HG03095 (cell line): ENCODE results near the gene DPYD.

Experiments used
- ATAC-seq: cut with Tn5 transposase; IDR thresholded peaks from one replicate; pipeline ENCODE4 v1.9.1; 2021; ENCODE audit warnings: moderate library complexity; ENCODE audit not compliant: unreplicated experiment

DPYD gene

DNA sequence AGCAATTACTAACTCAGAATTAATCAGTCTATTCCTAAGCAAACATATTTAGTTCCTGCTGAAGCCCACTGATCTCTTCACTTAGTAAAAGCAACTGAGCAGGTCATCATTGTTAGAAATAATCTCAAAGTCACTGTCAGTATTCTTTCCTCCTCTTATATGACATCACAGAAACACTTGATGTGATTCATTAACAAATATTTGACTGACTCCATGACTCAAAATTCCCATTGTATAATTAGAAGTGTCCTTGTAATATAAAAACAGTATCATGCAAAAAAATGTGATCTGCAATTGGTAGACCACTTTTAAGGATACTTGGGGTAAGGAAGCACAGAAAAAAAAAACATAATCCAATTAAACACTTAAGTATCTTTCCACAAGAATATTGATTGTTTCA, 194.4 kb downstream of the DPYD start:
- ATAC-seq = no peak

DNA sequence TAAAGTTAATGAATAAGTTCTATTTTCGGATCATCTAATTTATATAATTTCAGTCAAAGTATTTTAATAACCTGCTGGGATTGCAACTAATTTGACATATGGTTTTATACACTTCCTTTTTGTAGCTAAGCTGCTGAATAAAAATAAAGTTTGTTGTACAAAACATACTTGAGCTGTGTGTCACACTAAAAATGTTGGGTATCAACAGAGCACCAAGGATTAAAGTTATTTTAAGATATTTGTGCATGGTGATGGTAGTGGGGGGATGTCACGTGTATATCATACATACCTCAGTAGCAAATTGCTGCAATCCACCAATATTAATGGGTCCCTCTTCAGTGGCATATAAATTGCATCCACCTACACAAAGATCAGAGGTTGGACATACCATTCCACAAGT, 199.6 kb downstream of the DPYD start:
- no peak for ATAC-seq

DNA sequence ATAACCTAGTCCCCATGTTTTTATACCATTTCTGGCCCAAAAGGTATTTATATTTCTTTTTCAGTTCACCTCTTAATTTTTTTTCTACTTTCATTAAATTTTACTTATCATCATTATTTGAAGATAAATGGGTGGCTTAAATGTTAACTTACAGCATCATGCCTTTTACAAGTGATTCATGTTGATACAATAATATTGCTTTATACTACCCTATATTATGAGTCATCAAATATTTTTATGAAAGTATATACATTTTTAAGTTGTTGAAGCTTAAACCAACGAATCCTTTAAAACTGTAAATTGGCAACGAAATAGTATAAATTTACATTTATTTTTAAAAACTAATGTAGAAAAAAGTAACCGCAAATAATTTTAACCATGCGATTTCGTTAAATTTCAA, 207.9 kb downstream of the DPYD start:
- no peak for ATAC-seq

DNA sequence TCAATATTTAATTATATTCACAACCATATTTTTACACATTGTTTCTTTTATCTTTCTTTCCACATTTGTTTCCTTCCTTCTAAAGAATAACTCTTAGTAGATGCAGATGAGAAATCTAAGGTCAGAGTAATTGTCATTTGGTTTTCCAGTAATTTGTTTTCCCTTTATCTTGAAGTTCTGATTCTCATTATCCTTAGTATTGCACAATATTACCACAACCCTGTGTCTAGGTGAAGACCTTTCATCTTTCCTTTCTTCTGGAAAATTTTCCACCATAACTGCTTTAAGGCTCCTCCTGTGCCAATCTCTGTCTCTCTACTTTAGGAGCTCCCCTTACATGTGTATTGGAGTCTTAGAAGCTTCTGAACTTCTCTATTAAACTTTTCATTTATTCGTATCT, 209.0 kb downstream of the DPYD start:
- no peak for ATAC-seq

DNA sequence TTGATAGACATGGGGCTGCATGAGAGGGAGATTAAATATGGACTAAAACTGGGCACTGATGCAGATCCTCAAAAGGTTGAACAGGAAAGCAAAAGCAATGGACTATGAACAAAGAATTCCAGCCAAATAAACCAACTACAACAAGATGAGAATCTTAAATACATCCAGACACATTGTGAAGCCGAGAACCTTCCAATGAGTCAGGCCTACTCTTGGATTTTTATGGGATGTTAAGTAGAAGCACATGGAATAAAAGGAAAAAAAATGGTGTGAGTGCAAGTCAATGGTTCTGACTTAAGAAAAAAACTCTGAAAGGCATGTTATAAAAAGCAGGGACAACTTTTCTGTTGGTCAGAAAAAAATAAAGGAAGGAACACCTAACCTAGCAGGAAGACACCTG, 227.2 kb downstream of the DPYD start:
- no peak for ATAC-seq

DNA sequence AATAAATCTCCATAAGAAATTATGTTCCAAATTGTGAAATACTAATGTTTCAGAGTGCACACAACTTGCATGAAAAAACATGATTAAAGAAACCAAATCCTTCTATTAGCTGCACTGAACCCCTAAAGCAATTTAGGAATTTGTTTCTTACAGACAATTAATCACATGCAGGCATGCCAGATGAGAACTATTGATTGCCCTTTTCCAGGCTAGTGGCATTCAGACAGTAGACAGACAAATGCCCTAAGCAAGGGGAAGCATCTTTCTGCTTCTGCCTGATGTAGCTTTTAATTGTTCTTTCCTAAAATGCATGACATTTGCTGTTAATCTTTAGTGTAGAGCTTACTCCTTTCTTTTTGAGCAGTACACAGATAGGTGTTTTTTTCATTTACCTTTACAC, 229.5 kb downstream of the DPYD start:
- no peak for ATAC-seq

DNA sequence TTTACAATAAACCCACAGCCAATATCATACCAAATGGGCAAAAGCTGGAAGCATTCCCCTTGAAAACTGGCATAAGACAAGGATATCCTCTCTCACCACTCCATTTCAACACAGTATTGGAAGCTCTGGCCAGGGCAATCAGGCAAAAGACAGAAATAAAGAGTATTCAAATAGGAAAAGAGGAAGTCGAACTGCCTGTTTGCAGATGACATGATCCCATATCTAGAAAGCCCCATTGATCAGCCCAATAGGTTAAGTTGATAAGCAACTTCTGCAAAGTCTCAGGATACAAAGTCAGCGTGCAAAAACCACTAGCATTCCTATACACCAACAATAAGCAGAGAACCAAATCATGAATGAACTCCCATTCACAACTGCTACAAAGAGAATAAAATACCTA, 235.5 kb downstream of the DPYD start:
- no peak for ATAC-seq

DNA sequence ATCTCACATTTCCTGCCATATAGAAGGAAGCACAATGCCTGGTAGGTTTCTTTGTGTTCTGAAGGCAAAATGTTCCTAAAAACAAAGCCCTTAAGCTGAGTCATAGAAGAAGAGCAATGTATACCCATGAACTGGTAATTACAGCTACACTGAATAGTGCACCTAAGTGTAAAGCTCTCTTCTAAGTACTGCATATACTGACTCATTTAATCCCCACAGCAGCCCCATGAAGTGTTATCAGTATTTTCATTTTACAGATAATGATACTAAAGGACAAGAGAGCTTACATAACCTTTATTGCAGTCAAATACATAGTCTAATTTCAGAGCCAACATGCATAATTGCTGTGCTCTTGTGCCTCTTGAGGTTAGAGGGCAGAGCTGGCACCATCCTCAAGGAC, 239.9 kb downstream of the DPYD start:
- no peak for ATAC-seq

DNA sequence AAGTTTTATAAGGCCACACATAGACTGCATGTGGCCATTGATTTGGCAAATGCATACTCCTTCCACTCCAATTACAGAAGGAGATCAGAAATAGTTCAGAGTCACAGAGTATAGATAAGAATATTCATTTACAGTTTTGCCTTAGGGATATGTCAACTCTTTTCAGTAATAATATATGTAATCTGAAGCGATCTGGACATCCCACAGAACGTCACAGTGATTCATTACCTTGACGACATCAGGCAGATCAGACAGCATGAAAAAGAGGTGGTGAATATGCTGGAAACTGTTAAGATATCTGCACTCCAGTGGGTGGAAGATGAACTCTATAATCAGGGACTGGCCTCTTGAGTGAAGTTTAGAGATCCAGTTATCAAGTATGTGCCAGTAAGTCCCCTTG, 240.4 kb downstream of the DPYD start:
- ATAC-seq = no peak

DNA sequence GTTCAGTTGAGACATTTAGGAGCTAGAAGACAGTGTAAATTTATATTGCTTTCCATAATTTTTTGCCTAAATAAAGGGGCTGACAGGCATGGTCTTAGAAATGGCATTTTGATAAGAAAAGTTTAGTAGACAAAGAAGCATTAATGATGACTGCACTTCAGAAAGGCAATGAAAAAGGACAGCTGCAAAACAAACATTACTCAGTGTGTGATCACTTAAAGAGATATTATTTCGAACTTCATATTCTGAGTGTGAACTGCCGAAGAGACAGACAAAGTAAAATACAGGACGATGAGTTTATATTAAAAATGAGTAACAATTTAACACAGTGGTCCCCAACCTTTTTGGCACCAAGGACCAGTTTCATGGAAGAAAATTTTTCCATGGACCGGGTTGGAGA, 243.1 kb downstream of the DPYD start:
- ATAC-seq = no peak

DNA sequence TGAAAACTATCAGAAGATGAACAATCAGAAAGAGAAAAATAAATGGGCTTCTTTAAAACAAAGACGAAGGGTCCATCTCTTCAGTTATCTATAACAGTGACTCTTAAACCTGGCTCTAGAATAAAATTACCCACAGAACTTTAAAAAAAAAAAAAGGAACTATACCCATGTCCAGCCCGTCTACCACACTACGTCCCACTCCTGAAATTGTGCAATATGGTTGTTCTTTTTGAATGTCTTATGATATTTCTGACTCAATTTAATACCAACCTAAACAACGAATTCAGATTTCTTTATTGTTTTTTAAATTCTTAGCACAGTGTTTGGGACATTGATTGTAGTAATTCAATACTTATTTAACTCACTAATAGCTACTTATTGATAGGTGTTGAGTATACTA, 246.3 kb downstream of the DPYD start:
- no peak for ATAC-seq

DNA sequence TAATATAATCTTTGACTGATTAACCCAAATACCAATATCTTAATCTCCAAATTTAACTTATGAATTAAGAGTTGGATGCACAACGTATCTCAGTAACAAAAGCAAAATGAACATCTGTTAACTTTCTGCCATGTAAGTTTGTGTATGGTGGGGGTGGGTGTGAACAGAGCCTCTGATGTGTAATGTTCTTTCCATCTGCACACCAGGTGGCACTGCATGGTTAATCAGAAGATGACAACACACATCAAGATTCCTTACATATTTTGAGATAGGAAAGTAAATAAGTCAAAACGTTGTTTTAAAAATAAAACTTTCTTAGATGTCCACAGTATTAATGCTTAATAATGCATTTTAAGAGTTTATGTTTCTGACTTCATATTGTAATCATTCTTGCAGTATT, 251.9 kb downstream of the DPYD start:
- no peak for ATAC-seq

DNA sequence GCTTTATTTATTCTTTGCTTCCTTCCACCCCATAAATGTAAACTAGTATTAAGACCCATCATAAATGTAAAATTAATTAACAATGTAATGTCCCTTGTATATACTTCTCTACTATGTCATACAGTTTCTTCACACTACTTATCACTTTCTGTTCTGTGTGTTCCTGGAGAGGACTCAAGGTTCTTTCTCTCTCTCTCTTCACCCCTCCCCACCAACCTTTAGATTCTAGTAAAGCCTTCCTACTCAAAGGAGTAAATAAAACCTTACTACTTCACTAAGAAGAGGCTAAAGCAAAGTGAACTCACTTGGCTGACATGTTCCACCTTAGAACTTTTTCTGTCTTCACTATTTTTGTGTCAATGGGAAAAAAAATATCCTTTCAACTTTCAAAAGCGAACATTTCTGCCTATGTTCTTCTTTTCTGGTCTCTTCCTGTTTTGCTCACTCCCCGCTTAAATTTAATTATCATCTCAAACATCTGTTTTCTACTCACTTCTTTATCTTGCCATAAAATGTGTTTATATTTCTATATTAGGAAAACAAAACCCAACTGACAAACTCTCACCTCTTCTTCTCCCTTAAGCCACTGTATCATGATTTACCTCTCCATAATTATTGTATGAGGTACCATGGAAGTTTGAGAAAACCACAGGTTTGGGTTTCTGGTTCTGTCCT, 260.3 kb downstream of the DPYD start:
- no peak for ATAC-seq

DNA sequence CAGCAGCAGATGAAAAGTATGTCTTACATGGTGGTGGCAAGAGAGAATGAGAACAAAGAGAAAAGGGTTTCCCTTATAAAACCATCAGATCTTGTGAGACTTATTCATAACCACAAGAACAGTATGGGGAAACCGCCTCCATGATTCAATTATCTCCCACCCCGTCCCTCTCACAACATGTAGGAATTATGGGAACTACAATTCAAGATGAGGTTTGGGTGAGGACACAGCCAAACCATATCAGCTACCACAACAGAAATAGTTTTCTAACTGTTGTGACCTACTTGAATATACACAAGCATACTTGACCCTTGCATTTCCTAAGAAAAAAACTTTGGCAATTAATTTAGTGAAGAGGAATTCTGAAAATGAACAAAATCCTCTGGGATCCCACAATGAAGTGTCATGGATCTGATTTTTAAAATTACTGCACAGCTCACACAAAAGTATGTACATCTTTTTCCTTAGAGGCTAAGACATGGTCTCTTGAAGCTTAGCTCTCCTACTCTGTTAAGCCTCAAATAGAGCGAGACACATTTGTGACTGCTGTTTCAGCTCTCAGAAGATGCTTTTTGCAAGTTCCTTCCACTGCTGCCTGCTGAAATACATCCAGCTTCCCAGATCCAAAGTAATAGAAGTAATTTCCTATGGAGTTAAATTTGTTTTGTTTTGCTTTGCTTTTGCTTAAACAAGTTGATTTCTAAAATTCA, 265.8 kb downstream of the DPYD start:
- ATAC-seq = no peak

DNA sequence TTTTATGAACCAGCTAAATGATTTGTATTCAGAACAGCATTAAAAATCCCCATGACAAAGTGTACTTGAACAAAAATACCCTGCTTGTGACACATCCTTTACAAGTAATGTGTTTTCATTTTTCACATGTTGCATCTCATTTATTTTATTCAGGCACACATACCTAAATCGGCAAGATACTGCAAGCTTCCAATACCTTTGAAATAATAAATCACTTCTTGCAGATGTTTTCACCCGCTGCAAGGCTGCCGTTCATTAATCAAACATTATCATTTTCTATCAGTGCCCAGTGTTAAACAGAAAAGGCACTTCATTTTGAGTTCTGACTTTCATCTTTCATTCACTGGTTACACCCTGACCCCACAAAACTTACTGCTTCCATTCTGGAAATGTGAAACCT, 269.6 kb downstream of the DPYD start:
- ATAC-seq = no peak

DNA sequence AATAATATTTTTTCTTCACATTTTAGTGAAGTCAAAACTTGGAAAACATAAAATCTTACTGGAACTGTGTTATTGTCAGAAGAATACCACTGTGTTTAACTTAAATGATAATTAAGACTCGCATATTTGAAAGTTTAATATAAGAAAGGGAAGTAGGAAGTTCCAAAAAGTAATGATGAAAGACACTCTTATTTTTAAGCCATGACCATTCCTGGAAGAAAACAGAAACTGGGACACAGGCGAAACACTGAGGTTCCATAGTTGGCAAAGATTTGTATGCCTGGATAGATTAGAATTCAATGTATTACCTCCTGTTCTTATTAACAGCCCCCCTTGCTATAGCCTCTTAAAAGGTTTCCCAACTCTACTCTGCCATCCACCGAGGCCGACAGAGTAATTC, 271.2 kb downstream of the DPYD start:
- no peak for ATAC-seq

DNA sequence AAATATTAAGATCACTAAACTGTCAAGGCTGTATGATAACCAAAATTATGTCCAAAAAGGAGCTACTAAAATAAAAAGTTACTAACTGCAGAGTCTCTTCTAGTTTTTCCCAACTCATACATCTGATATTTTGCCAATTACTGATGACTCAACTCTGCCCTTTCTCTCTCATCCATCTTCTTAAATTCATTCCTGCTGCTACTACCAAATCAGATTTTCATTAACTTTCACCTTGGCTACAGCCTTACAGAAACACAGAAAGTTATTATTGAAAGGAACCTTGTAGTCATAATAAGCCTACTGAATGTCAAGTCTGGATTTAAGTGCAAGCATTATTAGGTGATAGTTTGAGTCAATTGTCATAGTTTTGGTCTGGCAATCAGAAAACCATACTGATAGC, 273.1 kb downstream of the DPYD start:
- no peak for ATAC-seq

DNA sequence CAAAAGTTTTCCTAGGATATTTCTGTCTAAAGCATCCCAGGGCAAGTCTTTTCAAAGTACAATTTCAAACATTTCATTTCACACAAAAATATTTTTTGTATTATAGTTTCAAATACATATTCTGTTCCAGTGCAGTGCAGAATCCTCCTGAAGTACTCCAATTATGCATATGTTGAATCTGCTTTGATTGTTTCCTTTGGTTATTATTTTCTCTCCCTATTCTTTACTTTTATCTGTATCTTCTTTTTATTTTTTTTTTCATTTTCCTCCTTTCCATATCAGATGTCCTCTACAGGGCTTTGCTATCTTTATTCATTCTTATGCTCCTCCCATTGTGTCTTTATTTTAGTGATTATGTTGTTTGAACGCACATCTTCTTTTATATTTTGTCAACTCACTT, 274.8 kb downstream of the DPYD start:
- no peak for ATAC-seq

DNA sequence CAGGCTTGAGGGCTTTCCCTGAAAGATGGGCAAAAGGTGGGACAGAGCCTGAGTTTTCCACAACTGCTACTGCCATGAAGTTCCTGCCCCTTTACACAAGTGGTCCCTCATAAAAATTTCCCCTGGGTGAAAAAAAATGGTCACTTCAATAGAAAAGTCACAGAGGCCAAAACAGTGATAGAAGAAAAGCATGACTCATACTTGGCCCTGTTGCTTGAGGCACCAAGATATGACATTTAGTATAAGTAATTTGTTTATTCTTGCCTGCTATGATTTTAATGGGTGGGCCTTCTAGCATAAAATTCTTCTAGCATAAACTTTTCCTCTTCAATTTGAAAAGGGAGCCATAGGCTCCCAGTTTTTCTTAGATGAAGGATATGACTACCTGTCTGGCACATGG, 280.2 kb downstream of the DPYD start:
- no peak for ATAC-seq

DNA sequence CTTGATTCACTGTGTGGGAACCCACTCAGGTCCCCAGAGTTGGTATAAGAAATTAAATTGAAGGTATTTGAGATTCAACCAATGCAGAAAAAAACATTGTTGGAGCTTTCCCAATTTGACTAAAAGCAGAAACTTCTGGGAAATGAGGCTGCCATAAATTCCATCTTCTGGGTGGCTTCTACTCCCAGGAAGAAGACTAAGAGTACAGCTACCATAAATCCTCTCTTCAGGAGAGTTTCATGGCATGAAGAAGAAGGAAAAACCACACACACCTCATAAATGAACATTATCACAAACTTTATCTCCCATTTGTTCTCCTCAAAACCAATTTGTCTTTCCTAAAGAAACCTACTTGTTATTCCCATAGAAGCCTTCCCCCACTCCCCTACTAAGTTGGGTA, 283.9 kb downstream of the DPYD start:
- ATAC-seq = no peak

DNA sequence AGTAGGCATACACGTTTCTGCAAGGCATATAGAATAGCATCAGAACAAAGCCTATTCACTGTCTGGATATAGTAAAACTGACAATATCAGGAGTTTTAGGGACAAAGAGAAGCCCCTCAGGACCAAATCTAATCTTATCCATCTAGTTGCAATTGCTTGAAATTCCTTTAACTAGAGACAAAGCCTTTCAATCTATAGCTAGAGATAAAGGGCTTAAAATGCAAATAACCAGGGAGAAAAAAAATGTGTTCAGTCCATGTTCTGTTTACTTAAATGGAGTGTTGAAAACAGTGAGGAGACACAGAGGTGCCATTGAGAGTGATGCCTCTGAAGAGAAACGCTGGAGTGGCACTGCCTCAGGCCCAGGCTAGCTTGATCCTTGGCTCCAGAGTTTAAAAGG, 286.1 kb downstream of the DPYD start:
- no peak for ATAC-seq

DNA sequence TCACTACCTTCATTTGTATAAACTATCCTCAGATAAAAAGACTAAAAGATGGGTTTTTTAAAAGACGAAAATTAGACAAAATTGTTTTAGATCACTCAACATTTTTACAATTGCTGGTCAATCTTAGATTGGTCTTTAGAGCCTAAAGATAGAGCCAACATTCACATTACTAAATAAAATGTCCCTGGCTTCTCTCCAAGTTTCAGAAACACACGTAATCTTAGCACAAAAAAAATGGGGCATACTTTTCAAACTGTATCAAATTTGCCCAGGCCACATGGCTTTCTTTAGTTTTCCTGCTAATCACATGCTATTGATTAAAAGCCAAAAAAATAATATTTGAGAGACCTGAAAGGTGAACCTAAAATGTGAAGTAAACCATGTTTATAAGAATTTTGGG, 288.1 kb downstream of the DPYD start:
- no peak for ATAC-seq

DNA sequence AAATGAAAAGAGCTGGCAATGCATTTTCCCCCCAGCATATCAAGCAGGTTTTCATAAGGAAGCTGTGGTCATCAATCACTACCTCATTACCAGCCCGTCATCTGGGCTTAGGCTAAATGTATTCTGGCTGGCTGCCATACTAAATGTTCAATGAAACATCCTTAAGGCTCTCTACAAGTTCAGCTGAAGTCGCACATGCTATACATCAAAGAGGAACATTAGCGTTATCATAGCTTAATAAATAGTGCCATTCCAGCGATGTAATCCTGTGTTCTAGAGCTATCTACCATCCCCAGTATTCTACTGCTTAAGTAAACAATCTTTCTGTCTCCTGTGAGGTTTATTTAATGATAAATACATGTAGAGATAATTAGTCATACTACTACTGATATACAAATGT, 288.8 kb downstream of the DPYD start:
- no peak for ATAC-seq
